Measurements from ENCODE around the gene SYTL2. TPM values are rescaled to one million over a fixed set of nuclear protein-coding genes. Genes with fewer than 3 reads are reported as not detected.

SYTL2 gene
- polyA plus RNA-seq, 1 donor from 2014 or later: 2.3 TPM

GRCh38 chr11:85800595-85801342, 10.2 kb downstream of the SYTL2 start (continued):
- no peak for TF ChIP-seq CTCF (IDR thresholded peaks at IDR 0.05; ENCODE audit: poor library complexity, severe bottlenecking)

GRCh38 chr11:85799142-85799541, 11.8 kb downstream of the SYTL2 start:
- Histone ChIP-seq H3K9me2 (ENCODE audit: insufficient read depth, low read length) (no peaks in the 10 kb centered on the region), H3K36me3 (ENCODE audit: insufficient read depth, low read length) (no peaks in the 10 kb centered on the region), H3F3A (ENCODE audit: insufficient read depth, low read length, poor library complexity, severe bottlenecking) (no peaks in the 10 kb centered on the region), H3K4me3 (ENCODE audit: low read length) (no peak overlapping the region), H3K27ac (ENCODE audit: low read length) (no peak overlapping the region), H3K9ac (ENCODE audit: low read length) (no peak overlapping the region), H3K4me2 (ENCODE audit: low read length) (no peak overlapping the region), H4K20me1 (ENCODE audit: insufficient read depth) (no peaks in the 10 kb centered on the region), H3K27me3 (ENCODE audit: insufficient read depth, low read depth, low read length) (no peaks in the 10 kb centered on the region), H2AFZ (ENCODE audit: low read depth, low read length) (no peak overlapping the region), H3K79me2 (replicated peaks; ENCODE audit: insufficient read depth, low read length) (no peaks in the 10 kb centered on the region), H3K9me3 (ENCODE audit: low read length) (no peaks in the 10 kb centered on the region)
- no peak for TF ChIP-seq MXI1 (conservative IDR thresholded peaks at IDR 0.05; ENCODE audit: poor library complexity, severe bottlenecking)

GRCh38 chr11:85798361-85798760, 12.6 kb downstream of the SYTL2 start:
- Histone ChIP-seq H2AFZ (ENCODE audit: low read depth, low read length) (no peak overlapping the region), H3F3A (ENCODE audit: insufficient read depth, low read length, poor library complexity, severe bottlenecking) (no peaks in the 10 kb centered on the region), H3K27ac (ENCODE audit: low read length) (no peak overlapping the region), H3K79me2 (replicated peaks; ENCODE audit: insufficient read depth, low read length) (no peaks in the 10 kb centered on the region), H3K9me2 (ENCODE audit: insufficient read depth, low read length) (no peaks in the 10 kb centered on the region), H3K9me3 (ENCODE audit: low read length) (no peaks in the 10 kb centered on the region), H3K9ac (ENCODE audit: low read length) (no peak overlapping the region), H3K27me3 (ENCODE audit: insufficient read depth, low read depth, low read length) (no peaks in the 10 kb centered on the region), H3K4me2 (ENCODE audit: low read length) (no peak overlapping the region), H3K36me3 (ENCODE audit: insufficient read depth, low read length) (no peaks in the 10 kb centered on the region), H4K20me1 (ENCODE audit: insufficient read depth) (no peaks in the 10 kb centered on the region), H3K4me3 (ENCODE audit: low read length) (no peak overlapping the region)
- no peak for TF ChIP-seq MXI1 (conservative IDR thresholded peaks at IDR 0.05; ENCODE audit: poor library complexity, severe bottlenecking)
- no peak for TF ChIP-seq SMC3 (conservative IDR thresholded peaks at IDR 0.05; ENCODE audit: poor library complexity)
- TF ChIP-seq TAF1 (IDR thresholded peaks at IDR 0.05; ENCODE audit: low read depth): no peak
- no peak for TF ChIP-seq RAD21 (conservative IDR thresholded peaks at IDR 0.05)
- TF ChIP-seq POLR2AphosphoS5 (IDR thresholded peaks at IDR 0.05): no peak
- no peak for TF ChIP-seq REST (IDR thresholded peaks at IDR 0.05; ENCODE audit: borderline replicate concordance)
- no peak for TF ChIP-seq EP300 (conservative IDR thresholded peaks at IDR 0.05; ENCODE audit: poor library complexity, severe bottlenecking)
- no peak for TF ChIP-seq EZH2 (IDR thresholded peaks at IDR 0.05; ENCODE audit: borderline replicate concordance, insufficient read depth, low read length, poor library complexity, severe bottlenecking)
- TF ChIP-seq CTCF (IDR thresholded peaks at IDR 0.05; ENCODE audit: poor library complexity, severe bottlenecking): no peak

Data from neural cell (in vitro differentiated cells).